Neuronal stem cell (in vitro differentiated cells): ENCODE results near the gene MORN5.
A peak's percentile ranks its signal among the peaks of the same experiment; 100 is the strongest.

Source experiments
- DNase-seq: peaks from one replicate; pipeline ENCODE4 v3.0.0-alpha.2; 2013; ENCODE audit warnings: low spot score
- H2AFZ ChIP-seq: one replicate; pipeline ENCODE4 v1.6.1; 2013; ENCODE audit warnings: mild to moderate bottlenecking, low read length, inconsistent platforms
- H2AK5ac ChIP-seq: 2 replicates; pipeline ENCODE4 v1.6.1; 2013; ENCODE audit warnings: low read depth, mild to moderate bottlenecking, inconsistent platforms, low read length, moderate library complexity, mixed read lengths
- H2BK120ac ChIP-seq: 2 replicates; pipeline ENCODE4 v1.6.1; 2013; ENCODE audit warnings: low read depth, mild to moderate bottlenecking, inconsistent platforms, low read length, moderate library complexity, mixed read lengths
- H2BK12ac ChIP-seq: one replicate; pipeline ENCODE4 v1.6.1; 2013; ENCODE audit warnings: low read length, inconsistent platforms
- H2BK15ac ChIP-seq: 2 replicates; pipeline ENCODE4 v1.6.1; 2013; ENCODE audit warnings: mild to moderate bottlenecking, low read length, inconsistent platforms, mixed read lengths
- H2BK5ac ChIP-seq: one replicate; pipeline ENCODE4 v1.6.1; 2013; ENCODE audit warnings: inconsistent platforms, mild to moderate bottlenecking, low read length, moderate library complexity
- H3K14ac ChIP-seq: one replicate; pipeline ENCODE4 v1.6.1; 2013; ENCODE audit warnings: low read length, inconsistent platforms
- H3K18ac ChIP-seq: 2 replicates; pipeline ENCODE4 v1.6.1; 2013; ENCODE audit warnings: low read length, inconsistent platforms
- H3K23ac ChIP-seq: 2 replicates; pipeline ENCODE4 v1.6.1; 2013; ENCODE audit warnings: low read depth, mild to moderate bottlenecking, mixed read lengths, low read length, inconsistent platforms; ENCODE audit not compliant: poor library complexity
- H3K27ac ChIP-seq: replicated peaks from 3 replicates; pipeline ENCODE4 v1.5.1; 2013; ENCODE audit warnings: low read length, inconsistent platforms
- H3K27me3 ChIP-seq, 3 experiments: 2 replicates each; pipeline ENCODE4 v1.6.1; 2013; ENCODE audit warnings: low read length in 3 of 3, mild to moderate bottlenecking in 2 of 3, inconsistent platforms in 1 of 3, low read depth in 1 of 3, mixed read lengths in 1 of 3, moderate library complexity in 1 of 3; ENCODE audit not compliant: control insufficient read depth in 3 of 3, insufficient read depth in 3 of 3
- H3K36me3 ChIP-seq, 2 donors: replicated peaks in 1 of 2; 2 replicates each; pipeline ENCODE4 v1.6.1; 2013; ENCODE audit warnings: low read length in 2 of 2; ENCODE audit not compliant: control insufficient read depth in 2 of 2, insufficient read depth in 2 of 2
- H3K4ac ChIP-seq: 2 replicates; pipeline ENCODE4 v1.6.1; 2013; ENCODE audit warnings: inconsistent platforms, mild to moderate bottlenecking, low read length, moderate library complexity
- H3K4me1 ChIP-seq, 2 donors: 1 replicate in 1 of 2; 2 replicates in 1 of 2; pipeline ENCODE4 v1.6.1; 2013; ENCODE audit warnings: low read length in 2 of 2, low read depth in 1 of 2; ENCODE audit not compliant: control insufficient read depth in 2 of 2, insufficient read depth in 1 of 2
- H3K4me2 ChIP-seq: one replicate; pipeline ENCODE4 v1.6.1; 2013; ENCODE audit warnings: mild to moderate bottlenecking, low read length, inconsistent platforms; ENCODE audit not compliant: insufficient read depth, poor library complexity, severe bottlenecking
- H3K4me3 ChIP-seq, 2 donors: 2 replicates each; pipeline ENCODE4 v1.5.1; 2013; ENCODE audit warnings: low read length in 2 of 2, mild to moderate bottlenecking in 2 of 2, inconsistent platforms in 1 of 2, moderate library complexity in 1 of 2
- H3K79me1 ChIP-seq: one replicate; pipeline ENCODE4 v1.6.1; 2013; ENCODE audit warnings: low read depth, mild to moderate bottlenecking, inconsistent platforms, low read length, moderate library complexity
- H3K9ac ChIP-seq: one replicate; pipeline ENCODE4 v1.6.1; 2013; ENCODE audit warnings: mild to moderate bottlenecking, low read depth, low read length, inconsistent platforms; ENCODE audit not compliant: poor library complexity
- H3K9me3 ChIP-seq, 2 donors: replicated peaks in 1 of 2; 2 replicates each; pipeline versions ENCODE3 to v1.6.1; 2013; ENCODE audit warnings: low read length in 2 of 2, mild to moderate bottlenecking in 2 of 2, inconsistent platforms in 1 of 2, low read depth in 1 of 2, mixed read lengths in 1 of 2, moderate library complexity in 1 of 2; ENCODE audit not compliant: control insufficient read depth in 2 of 2, insufficient read depth in 1 of 2
- H4K8ac ChIP-seq: one replicate; pipeline ENCODE4 v1.6.1; 2013; ENCODE audit warnings: low read depth, mild to moderate bottlenecking, inconsistent platforms, low read length, moderate library complexity
- H4K91ac ChIP-seq: one replicate; pipeline ENCODE4 v1.6.1; 2013; ENCODE audit warnings: low read length, low read depth, mild to moderate bottlenecking, inconsistent platforms; ENCODE audit not compliant: poor library complexity
- whole genome bisulfite sequencing, 2 donors: extraction: QIAGEN DNeasy Blood & Tissue Kit; methylation state at CpG; one replicate each; pipeline ENCODE4 v1.1.7; 2013; ENCODE audit warnings: missing lambda C conversion rate in 2 of 2, mixed read lengths in 1 of 2; ENCODE audit not compliant: insufficient read length in 2 of 2, insufficient replicate concordance in 1 of 2; ENCODE audit errors: extremely low coverage in 2 of 2; 5-methylcytosine and 5-hydroxymethylcytosine counted together

Gene MORN5

GRCh38 chr9:122232796-122233306, 73.1 kb downstream of the MORN5 start:
- no peaks in the 10 kb centered on the region for H3K9me3 ChIP-seq
- no peak overlapping the region for H3K4ac ChIP-seq
- no peak overlapping the region for H2BK5ac ChIP-seq
- H2BK12ac ChIP-seq, result no peak overlapping the region
- H3K23ac ChIP-seq, result no peak overlapping the region
- peaks cover 3 to 5% of the 10 kb centered on the region in 2 donors for H3K4me1 ChIP-seq
- H3K9ac ChIP-seq, result no peak overlapping the region
- no peak overlapping the region for H2BK15ac ChIP-seq
- no peak overlapping the region for H4K8ac ChIP-seq
- H3K18ac ChIP-seq, result no peak overlapping the region
- no peaks in the 10 kb centered on the region for H3K36me3 ChIP-seq
- H3K27me3 ChIP-seq, result peaks cover 15 to 69% (median 47%) of the 10 kb centered on the region in 3 experiments
- H4K91ac ChIP-seq, result no peak overlapping the region
- H2AFZ ChIP-seq, result no peak overlapping the region
- no peak for DNase-seq
- H2AK5ac ChIP-seq, result no peak overlapping the region
- no peak overlapping the region for H3K4me2 ChIP-seq
- no peaks in the 10 kb centered on the region for H3K79me1 ChIP-seq
- no CpG with 5 or more reads among the region's 6 CpGs for WGBS, 2 donors
- no peak overlapping the region for H2BK120ac ChIP-seq
- no peak overlapping the region for H3K14ac ChIP-seq
- H3K4me3 ChIP-seq, result no peak overlapping the region
- H3K27ac ChIP-seq, result no peak overlapping the region

DNA sequence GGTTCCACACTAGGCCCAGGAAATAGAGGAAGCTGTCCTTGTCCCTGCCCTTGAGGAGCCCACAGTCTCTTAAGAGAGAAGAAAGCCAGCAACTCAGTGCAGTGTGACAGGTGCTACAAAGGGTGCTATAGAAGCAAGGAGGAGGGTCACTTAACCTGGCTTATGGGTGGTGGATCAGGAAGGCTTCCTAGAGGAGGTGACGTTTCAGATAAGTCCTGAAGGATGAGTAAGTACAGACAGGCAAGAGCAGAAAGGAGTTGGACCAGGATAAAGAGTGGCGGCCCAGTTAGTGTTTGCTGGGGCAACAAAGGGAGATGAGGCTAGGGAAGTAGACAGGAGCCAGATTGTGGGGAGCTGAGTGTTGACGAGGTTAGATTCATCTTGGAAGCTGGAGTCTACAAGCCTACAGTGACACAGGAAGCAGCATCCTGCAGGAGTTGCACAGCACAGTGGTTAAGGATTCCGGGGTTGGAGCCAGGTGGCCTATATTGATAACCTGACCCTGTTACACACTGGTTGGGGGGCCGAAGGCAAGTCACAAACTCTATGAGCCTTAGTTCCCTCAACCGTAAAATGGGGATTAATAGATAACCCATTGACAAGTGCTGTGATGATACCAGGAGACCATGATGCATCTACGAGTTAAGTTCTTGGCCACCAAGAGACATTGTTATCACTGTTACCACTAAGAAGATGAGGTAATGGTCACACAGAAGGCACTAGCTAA, 74.5 kb downstream of the MORN5 start:
- no peak overlapping the region for H3K18ac ChIP-seq
- H3K4me2 ChIP-seq, result no peak overlapping the region
- no peak overlapping the region for H2AFZ ChIP-seq
- no peak for DNase-seq
- H3K27ac ChIP-seq, result no peak overlapping the region
- no peak overlapping the region for H2BK120ac ChIP-seq
- H3K27me3 ChIP-seq, result peaks cover 10 to 57% (median 33%) of the 10 kb centered on the region in 3 experiments
- H3K23ac ChIP-seq, result no peak overlapping the region
- no peak overlapping the region for H2BK15ac ChIP-seq
- H3K14ac ChIP-seq, result no peak overlapping the region
- no peaks in the 10 kb centered on the region for H3K9me3 ChIP-seq
- no peak overlapping the region for H2BK5ac ChIP-seq
- no peak overlapping the region for H3K4me3 ChIP-seq
- H4K8ac ChIP-seq, result no peak overlapping the region
- H2BK12ac ChIP-seq, result no peak overlapping the region
- H3K36me3 ChIP-seq, result peaks cover 0 to 6% of the 10 kb centered on the region in 2 donors
- no peak overlapping the region for H3K9ac ChIP-seq
- no CpG with 5 or more reads among the region's 7 CpGs for WGBS, 2 donors
- no peaks in the 10 kb centered on the region for H3K4me1 ChIP-seq
- no peak overlapping the region for H2AK5ac ChIP-seq
- H4K91ac ChIP-seq, result no peak overlapping the region
- H3K4ac ChIP-seq, result no peak overlapping the region
- H3K79me1 ChIP-seq, result no peaks in the 10 kb centered on the region

- Histone ChIP-seq H3K9ac (no peak overlapping the region), H3K4me1 (no peaks in the 10 kb centered on the region), H3K27ac (no peak overlapping the region), H2BK5ac (no peak overlapping the region), H2BK15ac (no peak overlapping the region), H3K4me3 (no peak overlapping the region), H2AK5ac (no peak overlapping the region), H2BK12ac (no peak overlapping the region), H3K79me1 (no peaks in the 10 kb centered on the region), H3K23ac (peak overlapping the region; percentile 21), H2AFZ (no peak overlapping the region), H4K91ac (no peak overlapping the region), H3K4ac (no peak overlapping the region), H4K8ac (no peak overlapping the region), H3K14ac (no peak overlapping the region), H3K27me3 (peaks cover 2 to 32% (median 9%) of the 10 kb centered on the region in 3 experiments), H3K18ac (no peak overlapping the region), H3K4me2 (no peak overlapping the region), H3K9me3 (no peaks in the 10 kb centered on the region), H2BK120ac (no peak overlapping the region), H3K36me3 (peaks cover 6 to 22% of the 10 kb centered on the region in 2 donors)
- WGBS, 2 donors, result no CpG with 5 or more reads among the region's 10 CpGs
- no peak for DNase-seq
Measured at GRCh38 chr9:122236681-122237080, 77.0 kb downstream of the MORN5 start.

GRCh38 chr9:122239722-122240121, 80.0 kb downstream of the MORN5 start:
- Histone ChIP-seq H3K9me3 (no peaks in the 10 kb centered on the region), H2BK120ac (no peak overlapping the region)

More at GRCh38 chr9:122239722-122240121, 80.0 kb downstream of the MORN5 start:
- H2BK12ac ChIP-seq, result no peak overlapping the region
- H2BK15ac ChIP-seq, result no peak overlapping the region
- no peaks in the 10 kb centered on the region for H3K4me1 ChIP-seq
- no CpG with 5 or more reads among the region's 5 CpGs for WGBS, 2 donors
- no peak overlapping the region for H4K91ac ChIP-seq
- no peak overlapping the region for H3K23ac ChIP-seq
- no peak overlapping the region for H3K4ac ChIP-seq
- no peak overlapping the region for H2BK5ac ChIP-seq
- no peaks in the 10 kb centered on the region for H3K79me1 ChIP-seq
- no peak overlapping the region for H2AK5ac ChIP-seq
- H3K18ac ChIP-seq, result no peak overlapping the region
- no peak overlapping the region for H3K4me2 ChIP-seq
- H3K27me3 ChIP-seq, result peaks cover 0 to 2% (median 2%) of the 10 kb centered on the region in 3 experiments
- H3K9ac ChIP-seq, result no peak overlapping the region
- H3K4me3 ChIP-seq, result no peak overlapping the region
- no peak overlapping the region for H3K27ac ChIP-seq
- H3K36me3 ChIP-seq, result peaks cover 12 to 51% of the 10 kb centered on the region in 2 donors
- no peak overlapping the region for H3K14ac ChIP-seq
- no peak overlapping the region for H4K8ac ChIP-seq
- no peak overlapping the region for H2AFZ ChIP-seq
- no peak for DNase-seq
